Measurements from ENCODE around the gene WDR45B. TPM values are rescaled to one million over a fixed set of nuclear protein-coding genes. Genes with fewer than 3 reads are reported as not detected.
"Not testable (repeated sequence)": the region's sequence is repeated elsewhere in the genome, so short reads cannot be mapped to it uniquely, and the experiment has no call there.

WDR45B gene
- total RNA-seq, 1 donor from 2014 or later: 40.7 TPM

DNA sequence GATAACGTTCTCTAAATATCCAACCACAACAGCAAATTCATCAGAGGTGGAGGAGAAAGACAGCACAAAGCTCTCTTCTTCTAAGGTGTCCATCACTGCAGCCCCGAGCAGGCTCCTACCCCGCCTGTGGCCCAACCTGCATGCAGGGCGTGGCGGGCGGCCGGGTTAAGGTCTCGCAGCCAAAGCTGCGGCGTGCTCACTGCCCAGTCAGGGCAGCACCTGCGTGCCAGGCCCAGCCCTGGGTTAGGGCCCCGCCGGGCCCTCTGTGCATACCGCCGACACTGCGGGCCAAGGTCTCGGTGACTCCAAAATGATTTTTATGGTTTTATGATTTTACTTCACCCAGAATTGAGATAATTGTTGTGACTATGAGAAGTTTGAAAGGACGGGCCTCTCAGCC lies 70.9 kb downstream of the WDR45B start:
- no peaks in the 10 kb centered on the region for H3K27me3 ChIP-seq (ENCODE audit: control insufficient read depth in 3 of 3, insufficient read depth in 3 of 3, low read length in 3 of 3)
- H3K36me3 ChIP-seq (ENCODE audit: control insufficient read depth in 3 of 3, insufficient read depth in 3 of 3, low read length in 3 of 3): peaks cover 13 to 21% (median 16%) of the 10 kb centered on the region in 3 donors
- no peak overlapping the region for H3K27ac ChIP-seq (ENCODE audit: low read depth, low read length)
- H3K4me3 ChIP-seq (ENCODE audit: low read length in 3 of 3): no peak overlapping the region
- H3K4me1 ChIP-seq (ENCODE audit: control insufficient read depth in 3 of 3, insufficient read depth in 3 of 3, low read length in 3 of 3): peaks cover 0 to 4% (median 0%) of the 10 kb centered on the region in 3 donors
- no peak overlapping the region for H3K9ac ChIP-seq (ENCODE audit: low read depth in 1 of 3, low read length in 3 of 3)
- no peaks in the 10 kb centered on the region for H3K9me3 ChIP-seq (ENCODE audit: control insufficient read depth in 3 of 3, low read length in 3 of 3)

- not testable (repeated sequence) for H3K9ac ChIP-seq (ENCODE audit: low read depth in 1 of 3, low read length in 3 of 3); H3K27me3 ChIP-seq (ENCODE audit: control insufficient read depth in 3 of 3, insufficient read depth in 3 of 3, low read length in 3 of 3); H3K4me3 ChIP-seq (ENCODE audit: low read length in 3 of 3); H3K27ac ChIP-seq (ENCODE audit: low read depth, low read length); H3K4me1 ChIP-seq (ENCODE audit: control insufficient read depth in 3 of 3, insufficient read depth in 3 of 3, low read length in 3 of 3); H3K9me3 ChIP-seq (ENCODE audit: control insufficient read depth in 3 of 3, low read length in 3 of 3)
- H3K36me3 ChIP-seq (ENCODE audit: control insufficient read depth in 3 of 3, insufficient read depth in 3 of 3, low read length in 3 of 3): peaks cover 22 to 27% (median 24%) of the 10 kb centered on the region in 3 donors
Measured at GRCh38 chr17:82575581-82576221, 72.5 kb downstream of the WDR45B start.

DNA sequence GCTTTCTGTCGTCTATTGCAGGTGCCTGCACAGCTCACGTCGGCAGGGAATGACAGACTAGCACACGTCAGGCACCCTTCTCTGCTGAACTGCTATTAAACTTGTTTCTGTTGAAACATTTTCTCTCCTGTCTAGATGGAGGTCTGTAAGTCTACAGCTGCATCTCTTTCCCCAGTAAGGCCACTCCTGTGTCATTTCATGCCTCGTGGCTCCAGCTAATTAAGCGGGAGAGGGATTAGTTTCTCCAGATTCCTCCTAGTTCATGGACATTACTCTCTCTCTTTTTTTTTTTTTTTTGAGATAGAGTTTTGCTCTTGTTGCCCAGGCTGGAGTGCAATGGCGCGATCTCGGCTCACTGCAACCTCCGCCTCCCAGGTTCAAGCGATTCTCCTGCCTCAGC lies 74.2 kb downstream of the WDR45B start:
- Histone ChIP-seq H3K27me3 (ENCODE audit: control insufficient read depth in 3 of 3, insufficient read depth in 3 of 3, low read length in 3 of 3) (no peaks in the 10 kb centered on the region), H3K9ac (ENCODE audit: low read depth in 1 of 3, low read length in 3 of 3) (no peak overlapping the region), H3K4me1 (ENCODE audit: control insufficient read depth in 3 of 3, insufficient read depth in 3 of 3, low read length in 3 of 3) (peaks cover under 1 to 3% (median 3%) of the 10 kb centered on the region in 3 donors), H3K9me3 (ENCODE audit: control insufficient read depth in 3 of 3, low read length in 3 of 3) (no peaks in the 10 kb centered on the region), H3K4me3 (ENCODE audit: low read length in 3 of 3) (no peak overlapping the region), H3K27ac (ENCODE audit: low read depth, low read length) (no peak overlapping the region), H3K36me3 (ENCODE audit: control insufficient read depth in 3 of 3, insufficient read depth in 3 of 3, low read length in 3 of 3) (peaks cover 27 to 31% (median 30%) of the 10 kb centered on the region in 3 donors)

GRCh38 chr17:82571855-82572254 lies 76.4 kb downstream of the WDR45B start:
- H3K4me1 ChIP-seq (ENCODE audit: control insufficient read depth in 3 of 3, insufficient read depth in 3 of 3, low read length in 3 of 3): peaks cover 11 to 16% (median 11%) of the 10 kb centered on the region in 3 donors
- no peaks in the 10 kb centered on the region for H3K9me3 ChIP-seq (ENCODE audit: control insufficient read depth in 3 of 3, low read length in 3 of 3)
- no peak overlapping the region for H3K4me3 ChIP-seq (ENCODE audit: low read length in 3 of 3)
- no peaks in the 10 kb centered on the region for H3K27me3 ChIP-seq (ENCODE audit: control insufficient read depth in 3 of 3, insufficient read depth in 3 of 3, low read length in 3 of 3)
- no peak overlapping the region for H3K9ac ChIP-seq (ENCODE audit: low read depth in 1 of 3, low read length in 3 of 3)
- no peak overlapping the region for H3K27ac ChIP-seq (ENCODE audit: low read depth, low read length)
- peaks cover 27 to 33% (median 32%) of the 10 kb centered on the region in 3 donors for H3K36me3 ChIP-seq (ENCODE audit: control insufficient read depth in 3 of 3, insufficient read depth in 3 of 3, low read length in 3 of 3)

- H3K4me3 ChIP-seq (ENCODE audit: low read length in 3 of 3): no peak overlapping the region
- H3K27me3 ChIP-seq (ENCODE audit: control insufficient read depth in 3 of 3, insufficient read depth in 3 of 3, low read length in 3 of 3): no peaks in the 10 kb centered on the region
- peaks cover 24 to 31% (median 26%) of the 10 kb centered on the region in 3 donors for H3K4me1 ChIP-seq (ENCODE audit: control insufficient read depth in 3 of 3, insufficient read depth in 3 of 3, low read length in 3 of 3)
- H3K36me3 ChIP-seq (ENCODE audit: control insufficient read depth in 3 of 3, insufficient read depth in 3 of 3, low read length in 3 of 3): peaks cover 27 to 29% (median 29%) of the 10 kb centered on the region in 3 donors
- H3K27ac ChIP-seq (ENCODE audit: low read depth, low read length): no peak overlapping the region
- H3K9me3 ChIP-seq (ENCODE audit: control insufficient read depth in 3 of 3, low read length in 3 of 3): no peaks in the 10 kb centered on the region
- H3K9ac ChIP-seq (ENCODE audit: low read depth in 1 of 3, low read length in 3 of 3): no peak overlapping the region
Measured at GRCh38 chr17:82570277-82570676, 78.0 kb downstream of the WDR45B start.

DNA sequence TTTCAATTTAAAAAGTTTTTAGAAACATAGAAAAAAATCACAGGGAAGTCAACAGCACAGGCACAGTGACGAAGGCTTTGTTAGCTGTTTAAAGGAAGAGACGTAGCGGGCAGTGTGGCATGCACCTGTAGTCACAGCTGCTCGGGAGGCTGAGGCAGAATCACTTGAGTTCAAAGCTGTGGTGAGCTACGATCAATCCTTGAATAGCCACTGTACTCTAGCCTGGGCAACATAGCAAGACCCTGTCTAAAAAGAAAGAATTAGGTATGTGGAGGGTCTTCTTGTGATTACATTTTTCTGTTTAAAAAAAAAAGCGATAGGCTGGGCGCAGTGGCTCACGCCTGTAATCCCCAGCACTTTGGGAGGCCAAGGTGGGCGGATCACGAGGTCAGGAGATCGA lies 78.6 kb downstream of the WDR45B start:
- H3K9me3 ChIP-seq (ENCODE audit: control insufficient read depth in 3 of 3, low read length in 3 of 3): no peaks in the 10 kb centered on the region
- peaks cover 29 to 35% (median 32%) of the 10 kb centered on the region in 3 donors for H3K4me1 ChIP-seq (ENCODE audit: control insufficient read depth in 3 of 3, insufficient read depth in 3 of 3, low read length in 3 of 3)
- peaks cover 25 to 29% (median 27%) of the 10 kb centered on the region in 3 donors for H3K36me3 ChIP-seq (ENCODE audit: control insufficient read depth in 3 of 3, insufficient read depth in 3 of 3, low read length in 3 of 3)
- H3K27ac ChIP-seq (ENCODE audit: low read depth, low read length): no peak overlapping the region
- H3K9ac ChIP-seq (ENCODE audit: low read depth in 1 of 3, low read length in 3 of 3): no peak overlapping the region
- H3K27me3 ChIP-seq (ENCODE audit: control insufficient read depth in 3 of 3, insufficient read depth in 3 of 3, low read length in 3 of 3): no peaks in the 10 kb centered on the region
- no peak overlapping the region for H3K4me3 ChIP-seq (ENCODE audit: low read length in 3 of 3)

- Histone ChIP-seq H3K4me3 (ENCODE audit: low read length in 3 of 3) (no peak overlapping the region), H3K9ac (ENCODE audit: low read depth in 1 of 3, low read length in 3 of 3) (no peak overlapping the region), H3K9me3 (ENCODE audit: control insufficient read depth in 3 of 3, low read length in 3 of 3) (no peaks in the 10 kb centered on the region), H3K36me3 (ENCODE audit: control insufficient read depth in 3 of 3, insufficient read depth in 3 of 3, low read length in 3 of 3) (peaks cover 25 to 28% (median 27%) of the 10 kb centered on the region in 3 donors), H3K4me1 (ENCODE audit: control insufficient read depth in 3 of 3, insufficient read depth in 3 of 3, low read length in 3 of 3) (peaks cover 29 to 36% (median 36%) of the 10 kb centered on the region in 3 donors), H3K27ac (ENCODE audit: low read depth, low read length) (no peak overlapping the region), H3K27me3 (ENCODE audit: control insufficient read depth in 3 of 3, insufficient read depth in 3 of 3, low read length in 3 of 3) (no peaks in the 10 kb centered on the region)
Measured at GRCh38 chr17:82568997-82569393, 79.2 kb downstream of the WDR45B start.

GRCh38 chr17:82567286-82567685 lies 81.0 kb downstream of the WDR45B start:
- Histone ChIP-seq H3K9ac (ENCODE audit: low read depth in 1 of 3, low read length in 3 of 3) (no peak overlapping the region), H3K4me1 (ENCODE audit: control insufficient read depth in 3 of 3, insufficient read depth in 3 of 3, low read length in 3 of 3) (peaks cover 38 to 43% (median 42%) of the 10 kb centered on the region in 3 donors), H3K27me3 (ENCODE audit: control insufficient read depth in 3 of 3, insufficient read depth in 3 of 3, low read length in 3 of 3) (no peaks in the 10 kb centered on the region), H3K4me3 (ENCODE audit: low read length in 3 of 3) (no peak overlapping the region), H3K9me3 (ENCODE audit: control insufficient read depth in 3 of 3, low read length in 3 of 3) (no peaks in the 10 kb centered on the region), H3K36me3 (ENCODE audit: control insufficient read depth in 3 of 3, insufficient read depth in 3 of 3, low read length in 3 of 3) (peaks cover 21 to 24% (median 21%) of the 10 kb centered on the region in 3 donors), H3K27ac (ENCODE audit: low read depth, low read length) (no peak overlapping the region)

- Histone ChIP-seq H3K4me3 (ENCODE audit: low read length in 3 of 3) (peak overlapping the region in 1 of 3 donors; percentile 13), H3K36me3 (ENCODE audit: control insufficient read depth in 3 of 3, insufficient read depth in 3 of 3, low read length in 3 of 3) (peaks cover 13 to 15% (median 15%) of the 10 kb centered on the region in 3 donors), H3K9ac (ENCODE audit: low read depth in 1 of 3, low read length in 3 of 3) (peak overlapping the region in 2 of 3 donors; percentile 14 to 74), H3K27me3 (ENCODE audit: control insufficient read depth in 3 of 3, insufficient read depth in 3 of 3, low read length in 3 of 3) (no peaks in the 10 kb centered on the region), H3K9me3 (ENCODE audit: control insufficient read depth in 3 of 3, low read length in 3 of 3) (no peaks in the 10 kb centered on the region), H3K27ac (ENCODE audit: low read depth, low read length) (peak overlapping the region; percentile 74), H3K4me1 (ENCODE audit: control insufficient read depth in 3 of 3, insufficient read depth in 3 of 3, low read length in 3 of 3) (peaks cover 38 to 47% (median 46%) of the 10 kb centered on the region in 3 donors)
Measured at GRCh38 chr17:82566129-82566960, 81.9 kb downstream of the WDR45B start.

GRCh38 chr17:82565551-82565950 lies 82.7 kb downstream of the WDR45B start:
- Histone ChIP-seq H3K27me3 (ENCODE audit: control insufficient read depth in 3 of 3, insufficient read depth in 3 of 3, low read length in 3 of 3) (no peaks in the 10 kb centered on the region), H3K27ac (ENCODE audit: low read depth, low read length) (peak overlapping the region; percentile 74), H3K36me3 (ENCODE audit: control insufficient read depth in 3 of 3, insufficient read depth in 3 of 3, low read length in 3 of 3) (peaks cover 10 to 12% (median 11%) of the 10 kb centered on the region in 3 donors), H3K4me1 (ENCODE audit: control insufficient read depth in 3 of 3, insufficient read depth in 3 of 3, low read length in 3 of 3) (peaks cover 41 to 55% (median 53%) of the 10 kb centered on the region in 3 donors), H3K9me3 (ENCODE audit: control insufficient read depth in 3 of 3, low read length in 3 of 3) (no peaks in the 10 kb centered on the region), H3K4me3 (ENCODE audit: low read length in 3 of 3) (no peak overlapping the region), H3K9ac (ENCODE audit: low read depth in 1 of 3, low read length in 3 of 3) (no peak overlapping the region)

All from skeletal muscle tissue (tissue), 4 donors.